Mesenchymal stem cell (in vitro differentiated cells and primary cell): ENCODE measurements around the gene TPST2.

Experiments used
- DNase-seq: peaks from one replicate; pipeline ENCODE4 v3.0.0-alpha.2; 2013
- H2AFZ ChIP-seq: one replicate; pipeline ENCODE4 v1.6.1; 2013; ENCODE audit warnings: low read depth, mild to moderate bottlenecking, control low read depth, inconsistent platforms, low read length, moderate library complexity
- H2AK5ac ChIP-seq: 2 replicates; pipeline ENCODE4 v1.6.1; 2013; ENCODE audit warnings: low read length, moderate library complexity, mild to moderate bottlenecking, inconsistent platforms; ENCODE audit not compliant: severe bottlenecking
- H2BK120ac ChIP-seq: one replicate; pipeline ENCODE4 v1.6.1; 2013; ENCODE audit warnings: low read depth, mild to moderate bottlenecking, inconsistent platforms, low read length, moderate library complexity
- H2BK12ac ChIP-seq, 2 experiments: one replicate each; pipeline ENCODE4 v1.6.1; 2013; ENCODE audit warnings: inconsistent platforms in 2 of 2, low read length in 2 of 2, mild to moderate bottlenecking in 2 of 2, moderate library complexity in 2 of 2, control low read depth in 1 of 2
- H2BK15ac ChIP-seq: one replicate; pipeline ENCODE4 v1.6.1; 2013; ENCODE audit warnings: mild to moderate bottlenecking, low read depth, inconsistent platforms; ENCODE audit not compliant: poor library complexity, severe bottlenecking
- H2BK5ac ChIP-seq: 2 replicates; pipeline ENCODE4 v1.6.1; 2013; ENCODE audit warnings: low read depth, mild to moderate bottlenecking, low read length, control low read depth, inconsistent platforms; ENCODE audit not compliant: poor library complexity, severe bottlenecking
- H3K14ac ChIP-seq, 2 experiments: one replicate each; pipeline ENCODE4 v1.6.1; 2013; ENCODE audit warnings: inconsistent platforms in 2 of 2, low read length in 2 of 2, control low read depth in 1 of 2, mild to moderate bottlenecking in 1 of 2, moderate library complexity in 1 of 2
- H3K18ac ChIP-seq, 2 experiments: one replicate each; pipeline ENCODE4 v1.6.1; 2013; ENCODE audit warnings: inconsistent platforms in 2 of 2, low read length in 2 of 2, control low read depth in 1 of 2, low read depth in 1 of 2, mild to moderate bottlenecking in 1 of 2
- H3K23ac ChIP-seq, 2 experiments: one replicate each; pipeline ENCODE4 v1.6.1; 2013; ENCODE audit warnings: inconsistent platforms in 2 of 2, low read length in 2 of 2, mild to moderate bottlenecking in 2 of 2, moderate library complexity in 2 of 2, control low read depth in 1 of 2
- H3K27ac ChIP-seq: 2 replicates; pipeline ENCODE4 v1.5.1; 2013; ENCODE audit warnings: mild to moderate bottlenecking, moderate library complexity, low read length, control low read depth, inconsistent platforms; ENCODE audit not compliant: poor library complexity, severe bottlenecking
- H3K27me3 ChIP-seq, 2 experiments: 2 replicates each; pipeline versions ENCODE4 v1.6.1 to v1.7.0; 2013; ENCODE audit warnings: low read length in 2 of 2, mild to moderate bottlenecking in 2 of 2, moderate library complexity in 2 of 2, control low read depth in 1 of 2, inconsistent platforms in 1 of 2; ENCODE audit not compliant: control insufficient read depth in 1 of 2, insufficient read depth in 1 of 2
- H3K36me3 ChIP-seq, 2 experiments: 2 replicates each; pipeline versions ENCODE4 v1.6.1 to v1.7.0; 2013; ENCODE audit warnings: low read length in 2 of 2, control low read depth in 1 of 2, inconsistent platforms in 1 of 2, low read depth in 1 of 2, mild to moderate bottlenecking in 1 of 2; ENCODE audit not compliant: insufficient read depth in 2 of 2, control insufficient read depth in 1 of 2
- H3K4ac ChIP-seq, 2 experiments: one replicate each; pipeline ENCODE4 v1.6.1; 2013; ENCODE audit warnings: inconsistent platforms in 2 of 2, low read length in 2 of 2, mild to moderate bottlenecking in 2 of 2, moderate library complexity in 2 of 2, control low read depth in 1 of 2, low read depth in 1 of 2
- H3K4me1 ChIP-seq: 2 replicates; pipeline ENCODE4 v1.6.1; 2013; ENCODE audit warnings: low read depth, low read length, control low read depth; ENCODE audit not compliant: control insufficient read depth, insufficient read depth
- H3K4me2 ChIP-seq: 2 replicates; pipeline ENCODE4 v1.6.1; 2013; ENCODE audit warnings: low read length, mild to moderate bottlenecking, inconsistent platforms; ENCODE audit not compliant: poor library complexity, severe bottlenecking
- H3K4me3 ChIP-seq, 2 experiments: 2 replicates each; pipeline versions ENCODE4 v1.5.1 to v1.7.0; 2013; ENCODE audit warnings: low read length in 2 of 2, mild to moderate bottlenecking in 2 of 2, control low read depth in 1 of 2, low read depth in 1 of 2; ENCODE audit not compliant: insufficient read depth in 1 of 2
- H3K79me1 ChIP-seq: replicated peaks from 2 replicates; pipeline ENCODE4 v1.6.1; 2013; ENCODE audit warnings: mild to moderate bottlenecking, control low read depth, low read length, inconsistent platforms; ENCODE audit not compliant: poor library complexity, severe bottlenecking
- H3K9ac ChIP-seq: 2 replicates; pipeline ENCODE4 v1.7.0; 2013; ENCODE audit warnings: mild to moderate bottlenecking, low read length, moderate library complexity
- H3K9me3 ChIP-seq: 2 replicates; pipeline ENCODE4 v1.7.0; 2013; ENCODE audit warnings: mild to moderate bottlenecking, low read length; ENCODE audit not compliant: control insufficient read depth
- H4K8ac ChIP-seq: one replicate; pipeline ENCODE4 v1.6.1; 2013; ENCODE audit warnings: inconsistent platforms, mild to moderate bottlenecking, low read length, moderate library complexity
- H4K91ac ChIP-seq: one replicate; pipeline ENCODE4 v1.6.1; 2013; ENCODE audit warnings: mild to moderate bottlenecking, low read length, inconsistent platforms
- WGBS: methylation state at CpG from one replicate; pipeline ENCODE4 v1.1.7; 2013; ENCODE audit warnings: mixed read lengths; 5-methylcytosine and 5-hydroxymethylcytosine counted together

TPST2 gene

DNA sequence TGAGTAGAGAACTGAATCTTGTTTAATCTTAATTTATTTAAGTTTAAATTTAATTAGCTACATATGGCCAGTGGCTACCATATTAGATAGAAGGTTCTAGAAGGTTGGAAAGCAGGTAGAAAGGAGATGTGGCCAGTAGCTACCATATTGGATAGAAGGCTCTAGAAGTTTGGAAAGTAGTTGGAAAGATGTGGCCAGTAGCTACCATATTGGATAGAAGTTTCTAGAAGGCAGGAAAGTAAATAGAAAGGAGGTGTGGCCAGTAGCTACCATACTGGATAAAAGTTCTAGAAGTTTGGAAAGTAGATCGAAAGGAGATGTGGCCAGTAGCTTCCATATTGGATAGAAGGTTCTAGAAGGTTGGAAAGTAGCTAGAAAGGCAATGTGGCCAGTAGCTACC lies 34.1 kb upstream of the TPST2 start:
- Histone ChIP-seq H3K18ac (no peak overlapping the region), H3K27me3 (peaks cover 28 to 55% of the 10 kb centered on the region in 2 experiments), H3K4me2 (no peak overlapping the region), H2BK15ac (no peak overlapping the region), H2AK5ac (no peak overlapping the region), H3K79me1 (no peaks in the 10 kb centered on the region), H3K9me3 (no peaks in the 10 kb centered on the region), H4K8ac (no peak overlapping the region), H3K4ac (no peak overlapping the region), H3K4me1 (no peaks in the 10 kb centered on the region), H3K36me3 (no peaks in the 10 kb centered on the region), H3K23ac (no peak overlapping the region), H3K27ac (no peak overlapping the region), H2BK5ac (no peak overlapping the region), H3K9ac (no peak overlapping the region), H2BK12ac (no peak overlapping the region), H4K91ac (no peak overlapping the region), H3K14ac (no peak overlapping the region), H2BK120ac (no peak overlapping the region), H3K4me3 (no peak overlapping the region), H2AFZ (no peak overlapping the region)
- 68% methylated on average over 1 of the region's 1 CpG for WGBS
- DNase-seq, result no peak

DNA sequence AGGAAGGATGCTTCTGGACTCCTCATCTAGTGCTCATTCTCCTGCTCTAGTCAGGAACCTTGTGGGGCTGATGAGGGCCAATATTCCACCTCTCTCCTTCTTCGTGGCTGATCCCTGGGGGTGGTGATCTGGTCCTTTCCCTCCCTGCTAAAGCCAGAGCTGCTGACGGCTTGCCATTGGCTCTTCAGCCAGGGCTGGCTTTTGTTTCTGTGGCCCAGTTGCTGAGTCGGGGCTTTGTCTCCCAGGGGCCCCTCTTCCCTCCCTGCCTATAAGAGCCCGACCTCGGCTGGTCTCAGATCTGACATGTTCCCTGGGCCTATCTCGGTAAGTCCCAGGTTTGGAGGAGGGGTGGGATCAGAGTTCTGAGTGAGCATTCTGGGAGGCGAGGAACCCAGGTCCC lies 31.7 kb upstream of the TPST2 start, which contains the start of gene CRYBA4:
CRYBA4 (plus strand) TSS at position 301 of the 400 bp plus-strand sequence. CDS start 634 bp downstream, outside the sequence.
- no peak within 1 kb of the TSS for H3K23ac ChIP-seq
- no peak within 1 kb of the TSS for H4K91ac ChIP-seq
- no peak within 1 kb of the TSS for H2BK15ac ChIP-seq
- no peaks in the 10 kb centered on the region for H3K9me3 ChIP-seq
- no peak for DNase-seq
- no peak within 1 kb of the TSS for H3K18ac ChIP-seq
- H3K4me1 ChIP-seq, result no peaks in the 10 kb centered on the region
- H3K27me3 ChIP-seq, result peaks cover 22 to 69% of the 10 kb centered on the region in 2 experiments
- no peak within 1 kb of the TSS for H2BK120ac ChIP-seq
- no peak within 1 kb of the TSS for H3K4me3 ChIP-seq
- H2AFZ ChIP-seq, result no peak within 1 kb of the TSS
- no peak within 1 kb of the TSS for H4K8ac ChIP-seq
- H3K9ac ChIP-seq, result no peak within 1 kb of the TSS
- H3K14ac ChIP-seq, result no peak within 1 kb of the TSS
- H2BK12ac ChIP-seq, result no peak within 1 kb of the TSS
- H3K4ac ChIP-seq, result no peak within 1 kb of the TSS
- no peaks in the 10 kb centered on the region for H3K79me1 ChIP-seq
- WGBS, result 51% methylated on average over 7 of the region's 7 CpGs
- no peak within 1 kb of the TSS for H3K4me2 ChIP-seq
- H2BK5ac ChIP-seq, result no peak within 1 kb of the TSS
- no peak within 1 kb of the TSS for H2AK5ac ChIP-seq
- H3K36me3 ChIP-seq, result no peaks in the 10 kb centered on the region
- H3K27ac ChIP-seq, result no peak within 1 kb of the TSS

DNA sequence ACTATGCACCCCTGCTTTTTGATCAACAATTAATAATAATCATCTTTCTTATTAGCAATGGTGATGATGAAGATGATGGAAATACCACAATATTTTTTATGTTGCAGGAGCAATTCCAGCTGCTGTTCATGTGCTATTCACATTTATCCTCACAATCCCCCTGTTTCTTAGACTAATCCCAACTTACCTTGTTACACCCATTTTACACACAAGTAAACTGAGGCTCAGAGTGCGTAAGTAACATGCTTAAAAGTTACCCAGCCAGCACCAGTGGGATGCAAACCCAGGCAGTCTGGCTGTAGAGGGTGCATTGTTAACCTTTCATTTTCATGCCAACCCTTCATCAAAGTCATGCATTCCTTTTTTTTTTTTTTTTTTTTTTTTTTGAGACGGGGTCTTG lies 30.3 kb upstream of the TPST2 start:
- H3K27me3 ChIP-seq, result peaks cover 26 to 79% of the 10 kb centered on the region in 2 experiments
- no peak for DNase-seq
- H2BK15ac ChIP-seq, result no peak overlapping the region
- H2AK5ac ChIP-seq, result no peak overlapping the region
- no peak overlapping the region for H3K4me2 ChIP-seq
- H3K4me1 ChIP-seq, result peaks cover 2% of the 10 kb centered on the region
- no peak overlapping the region for H4K8ac ChIP-seq
- no peak overlapping the region for H3K4ac ChIP-seq
- no peak overlapping the region for H3K4me3 ChIP-seq
- H2AFZ ChIP-seq, result no peak overlapping the region
- H3K27ac ChIP-seq, result no peak overlapping the region
- H3K36me3 ChIP-seq, result no peaks in the 10 kb centered on the region
- H2BK5ac ChIP-seq, result no peak overlapping the region
- no peak overlapping the region for H2BK12ac ChIP-seq
- no peak overlapping the region for H3K18ac ChIP-seq
- no peak overlapping the region for H3K9ac ChIP-seq
- no peaks in the 10 kb centered on the region for H3K79me1 ChIP-seq
- no peak overlapping the region for H4K91ac ChIP-seq
- no peak overlapping the region for H3K23ac ChIP-seq
- H2BK120ac ChIP-seq, result no peak overlapping the region
- no peaks in the 10 kb centered on the region for H3K9me3 ChIP-seq
- H3K14ac ChIP-seq, result no peak overlapping the region
- 96% methylated on average over 1 of the region's 2 CpGs for WGBS

DNA sequence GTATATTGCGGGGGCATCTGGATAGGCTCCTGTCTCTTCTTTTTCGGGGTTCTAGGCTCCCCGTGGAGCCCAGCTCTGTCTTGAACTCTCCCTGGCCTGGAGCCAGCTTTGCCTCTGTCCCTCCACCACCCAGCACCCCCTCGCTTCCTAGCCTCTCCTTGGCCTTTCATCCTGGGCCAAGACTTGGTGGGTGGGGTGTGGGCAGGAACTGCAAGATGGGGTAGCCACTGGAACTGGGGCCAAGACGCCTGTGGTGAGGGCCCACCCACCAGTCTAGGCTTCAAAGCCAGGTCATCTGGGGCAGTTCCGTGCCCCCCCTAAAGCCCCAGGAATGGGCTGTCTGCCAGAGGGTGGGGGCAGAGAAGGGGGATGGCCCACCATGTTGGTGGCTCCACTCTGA lies 29.6 kb upstream of the TPST2 start:
- Histone ChIP-seq H3K27ac (no peak overlapping the region), H3K18ac (no peak overlapping the region), H3K14ac (no peak overlapping the region), H2BK15ac (no peak overlapping the region), H4K91ac (no peak overlapping the region), H3K23ac (no peak overlapping the region), H3K36me3 (no peaks in the 10 kb centered on the region), H3K4me1 (peaks cover 2% of the 10 kb centered on the region), H2AFZ (no peak overlapping the region), H3K27me3 (peaks cover 23 to 79% of the 10 kb centered on the region in 2 experiments), H3K4me2 (no peak overlapping the region), H3K79me1 (no peaks in the 10 kb centered on the region), H2BK5ac (no peak overlapping the region), H3K4me3 (no peak overlapping the region), H3K4ac (no peak overlapping the region), H2AK5ac (no peak overlapping the region), H2BK120ac (no peak overlapping the region), H4K8ac (no peak overlapping the region), H3K9me3 (no peaks in the 10 kb centered on the region), H3K9ac (no peak overlapping the region), H2BK12ac (no peak overlapping the region)
- no peak for DNase-seq
- 82% methylated on average over 5 of the region's 6 CpGs for WGBS
